Measurements from ENCODE around the gene CYB561D1.

- TF ChIP-seq CTCF (IDR thresholded peaks at IDR 0.05) (no peak), EP300 (IDR thresholded peaks at IDR 0.05) (no peak)
These were observed 17.1 kb upstream of the CYB561D1 start for GRCh38 chr1:109476825-109477224.

Measured in esophagus muscularis mucosa (tissue), 3 donors.